Measurements from ENCODE around the gene CGGBP1.

The CGGBP1 gene, protein sequence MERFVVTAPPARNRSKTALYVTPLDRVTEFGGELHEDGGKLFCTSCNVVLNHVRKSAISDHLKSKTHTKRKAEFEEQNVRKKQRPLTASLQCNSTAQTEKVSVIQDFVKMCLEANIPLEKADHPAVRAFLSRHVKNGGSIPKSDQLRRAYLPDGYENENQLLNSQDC

GRCh38 chr3:88058581-88059379 lies at the start of gene CGGBP1, which contains the start of gene ZNF654:
Gene CGGBP1 (minus strand): TSS chr3:88059005. CDS start chr3:88055976, 3,029 bp downstream.
Gene ZNF654 (plus strand): TSS chr3:88059255. CDS start chr3:88059320, 65 bp downstream.
- peak; percentile 93 for DNase-seq

DNA sequence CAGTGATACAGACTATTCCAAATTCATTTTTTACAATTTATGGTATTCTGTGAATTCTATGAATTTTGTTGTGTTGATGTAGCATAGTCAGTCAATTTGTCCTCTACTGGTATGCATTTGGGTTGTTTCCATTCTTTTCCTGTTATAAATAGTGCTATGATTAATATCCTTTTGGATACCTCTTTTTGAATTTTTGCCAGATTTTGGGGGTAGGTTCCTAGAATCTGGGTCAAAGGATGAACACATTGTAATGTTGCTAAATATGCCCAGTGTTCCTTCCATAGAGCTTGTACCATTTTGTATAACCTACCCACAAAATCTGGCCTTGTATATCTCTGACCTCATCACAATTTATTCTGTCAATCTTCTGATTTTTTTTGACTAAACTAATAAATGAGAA lies 46.5 kb upstream of the CGGBP1 start:
- DNase-seq = no peak

- no peak for DNase-seq
Measured at GRCh38 chr3:88101142-88101541, 42.3 kb upstream of the CGGBP1 start.

DNA sequence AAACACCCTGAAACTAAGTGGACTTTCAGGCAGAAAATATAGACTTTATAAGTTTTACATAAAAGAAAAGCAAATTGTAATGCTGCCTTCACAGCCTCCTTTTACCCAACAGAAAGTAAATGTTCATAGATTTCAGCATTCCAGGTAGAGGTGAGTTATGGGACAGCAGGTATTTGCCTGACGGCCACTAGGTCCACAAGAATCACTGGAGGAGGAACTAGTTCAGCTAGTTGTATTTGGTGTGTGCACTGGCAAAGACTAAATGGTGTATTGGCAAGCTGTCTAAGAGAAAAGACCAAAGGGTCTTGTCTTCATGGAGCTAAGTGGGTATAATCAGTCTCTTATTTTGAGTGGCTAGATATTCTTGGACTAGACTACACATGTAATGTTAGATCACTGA lies 34.5 kb upstream of the CGGBP1 start:
- no peak for DNase-seq

DNA sequence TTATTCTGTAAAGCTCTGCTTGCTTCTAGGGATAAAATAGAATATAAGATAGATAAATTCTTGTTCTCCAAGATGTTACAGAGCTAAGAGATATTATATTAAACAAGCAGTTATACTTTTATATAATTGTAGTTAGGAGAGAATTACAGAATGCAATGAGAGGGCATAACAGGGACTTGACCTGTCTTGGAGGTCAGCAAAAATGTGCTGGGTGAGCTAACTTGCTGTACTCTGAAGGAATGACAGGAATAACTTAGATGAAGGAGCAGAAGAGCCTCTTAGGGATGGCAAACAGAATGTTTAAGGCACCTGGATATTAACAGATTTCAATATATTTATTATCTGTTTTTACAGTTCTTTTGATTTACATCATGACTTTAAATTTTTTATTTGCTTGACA lies 33.5 kb upstream of the CGGBP1 start:
- DNase-seq = no peak

DNA sequence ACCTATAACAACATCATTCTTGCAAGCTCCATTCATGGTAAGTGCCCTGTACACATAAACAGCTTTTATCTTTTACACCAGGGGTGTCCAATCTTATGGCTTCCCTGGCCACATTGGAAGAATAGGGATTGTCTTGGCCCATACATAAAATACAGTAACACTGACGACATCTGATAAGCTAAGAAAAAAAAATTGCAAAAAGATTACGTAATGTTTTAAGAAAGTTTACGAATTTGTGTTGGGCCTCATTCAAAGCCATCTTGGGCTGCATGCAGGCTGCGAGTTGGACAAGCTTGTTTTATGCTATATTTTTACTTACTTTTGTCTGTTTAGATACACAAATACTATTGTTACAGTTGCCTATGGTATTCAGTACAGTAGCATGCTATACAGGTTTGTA lies 31.9 kb upstream of the CGGBP1 start:
- DNase-seq = no peak

DNA sequence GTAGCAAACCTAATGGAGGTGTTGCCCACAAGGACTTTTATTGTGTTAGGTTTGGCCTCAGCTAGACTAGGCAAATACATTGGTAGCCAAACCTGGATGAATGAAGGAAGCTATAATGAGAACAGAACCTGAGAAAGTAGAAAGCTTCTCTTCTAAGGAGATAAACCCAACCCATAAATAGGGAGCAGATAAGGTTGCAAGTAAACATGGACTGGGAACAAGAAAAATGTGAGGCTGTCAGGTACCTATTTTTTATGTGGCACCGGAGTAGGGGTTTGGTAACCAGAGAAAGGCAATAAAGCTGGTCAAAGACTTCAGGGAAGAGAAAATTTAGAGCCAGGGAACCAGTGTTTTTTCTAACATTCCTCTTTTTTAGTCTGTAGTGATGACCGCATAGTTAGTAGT lies 25.3 kb upstream of the CGGBP1 start:
- no peak for DNase-seq

GRCh38 chr3:88082854-88083253 lies 24.0 kb upstream of the CGGBP1 start:
- DNase-seq = no peak

- DNase-seq = no peak
Measured at GRCh38 chr3:88078932-88079331, 20.1 kb upstream of the CGGBP1 start.

DNA sequence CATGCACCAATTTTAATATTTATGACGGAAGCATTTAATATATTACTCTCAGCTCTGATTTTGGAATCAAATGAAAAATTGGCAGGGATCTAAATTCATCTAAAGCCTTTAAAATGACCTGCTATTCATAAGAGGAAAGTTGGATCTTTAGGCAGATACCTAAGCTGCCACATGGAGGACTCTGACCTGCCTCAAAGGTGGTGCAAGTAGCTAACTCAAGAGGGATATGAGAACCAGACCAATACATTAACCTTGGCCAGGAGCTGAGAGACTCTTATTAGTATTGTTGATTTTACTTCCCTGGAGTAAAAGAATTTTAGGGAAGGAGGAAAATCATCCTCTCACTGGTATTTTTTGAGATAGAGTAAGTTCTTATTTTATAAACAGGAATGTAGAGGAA lies 17.9 kb upstream of the CGGBP1 start:
- no peak for DNase-seq

DNA sequence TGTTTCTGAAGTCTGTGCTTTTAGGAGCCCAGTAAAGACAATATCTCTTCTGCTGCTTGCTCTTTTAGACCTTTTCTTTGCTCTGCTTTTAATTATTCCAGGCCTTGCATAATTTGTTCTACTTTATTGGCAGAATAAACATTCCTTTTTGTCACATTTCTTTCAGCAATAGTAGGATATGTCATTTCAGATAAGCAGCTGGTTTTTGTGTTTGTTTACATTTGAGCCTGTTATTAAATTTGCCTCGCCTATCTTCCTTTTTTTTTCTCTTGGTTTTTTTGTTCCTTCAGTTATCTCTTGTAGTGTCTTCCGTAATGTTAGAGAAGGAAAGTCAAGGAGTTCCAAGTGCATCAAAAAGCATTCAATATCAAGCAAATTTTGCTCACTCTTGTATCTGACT lies 16.7 kb upstream of the CGGBP1 start:
- DNase-seq = no peak

- DNase-seq = no peak
Measured at GRCh38 chr3:88075072-88075471, 16.3 kb upstream of the CGGBP1 start.

DNA sequence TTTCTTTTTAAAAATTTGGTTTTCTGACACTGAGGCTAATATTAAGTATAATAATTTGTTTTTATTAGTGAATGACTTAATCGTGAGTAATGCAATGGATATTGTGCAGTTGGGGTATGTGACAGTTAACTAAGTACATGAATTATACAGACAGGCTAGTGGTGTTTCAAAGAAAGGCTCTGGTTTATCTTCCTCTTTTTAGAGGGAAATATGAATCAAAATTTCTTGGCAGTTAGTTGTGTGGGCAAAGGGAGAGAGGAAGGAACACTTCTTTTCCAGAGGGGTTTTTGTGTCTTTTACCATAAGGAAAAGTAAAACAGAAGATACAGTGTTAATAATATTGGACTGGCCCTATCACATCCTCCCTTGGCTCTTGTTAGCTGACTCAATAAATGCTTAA lies 2.9 kb upstream of the CGGBP1 start:
- no peak for DNase-seq

DNA sequence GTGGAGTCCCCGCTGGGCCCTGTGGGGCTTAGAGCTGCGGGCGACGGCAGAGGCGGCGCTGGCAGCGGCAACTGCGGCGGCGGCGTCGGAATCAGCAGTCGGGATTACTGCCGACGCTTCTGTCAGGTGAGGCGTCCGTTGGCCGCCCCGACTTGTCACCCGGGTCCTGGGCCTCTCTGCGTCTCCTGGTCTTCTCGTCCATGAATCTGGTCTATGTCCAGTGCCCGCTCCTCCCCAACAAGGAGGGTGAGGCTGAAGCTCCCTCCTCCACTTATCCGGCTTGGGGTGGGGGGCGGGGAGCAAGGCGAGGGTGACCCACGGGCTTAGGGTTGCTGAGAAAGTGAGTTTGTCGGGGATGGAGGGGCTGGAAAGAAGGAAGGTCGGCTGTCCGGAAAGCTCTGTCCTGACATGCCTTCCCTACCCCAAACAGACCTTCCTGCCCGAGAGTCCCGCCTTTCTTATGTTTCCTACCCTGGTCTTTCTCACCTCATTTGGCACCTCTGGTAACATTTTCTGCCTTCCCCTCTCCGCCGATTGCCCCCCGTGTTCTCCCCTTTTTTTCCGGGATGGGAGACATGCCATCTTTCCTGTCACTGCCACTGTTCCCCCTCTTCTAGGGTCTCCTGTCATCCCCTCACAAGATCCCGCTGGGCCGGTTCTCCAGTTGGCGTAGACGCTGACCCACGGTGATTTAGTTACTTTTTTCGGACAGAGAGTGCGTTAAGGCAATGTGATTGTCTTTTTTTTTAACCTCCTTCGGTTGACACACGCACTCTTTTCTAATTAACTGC lies 770 bp upstream of the CGGBP1 start:
- DNase-seq = peak; percentile 63

GRCh38 chr3:88058306-88058580 lies 562 bp downstream of the CGGBP1 start:
- no peak for DNase-seq

- peak; percentile 2 for DNase-seq
Measured at GRCh38 chr3:88057630-88058305, 1.0 kb downstream of the CGGBP1 start.

DNA sequence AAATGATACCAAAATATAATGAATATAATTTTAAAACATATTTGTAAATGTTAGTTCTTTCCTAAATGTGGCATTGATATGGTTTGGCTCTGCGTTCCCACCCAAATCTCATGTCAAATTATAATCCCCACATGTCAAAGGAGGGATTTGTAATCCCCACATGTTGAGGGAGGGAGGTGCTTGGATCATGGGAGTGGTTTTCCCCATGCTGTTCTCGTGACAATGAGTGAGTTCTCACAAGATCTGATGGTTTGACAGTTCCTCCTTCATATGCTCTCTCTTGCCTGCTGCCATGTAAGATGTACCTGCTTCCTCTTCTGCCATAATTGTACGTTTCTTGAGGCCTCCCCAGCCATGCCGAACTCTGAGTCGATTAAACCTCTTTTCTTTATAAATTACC lies 12.0 kb downstream of the CGGBP1 start:
- no peak for DNase-seq

GRCh38 chr3:88044411-88044810 lies 14.4 kb downstream of the CGGBP1 start:
- DNase-seq = no peak

- DNase-seq = peak; percentile 0
Measured at GRCh38 chr3:88041005-88041404, 17.8 kb downstream of the CGGBP1 start.

DNA sequence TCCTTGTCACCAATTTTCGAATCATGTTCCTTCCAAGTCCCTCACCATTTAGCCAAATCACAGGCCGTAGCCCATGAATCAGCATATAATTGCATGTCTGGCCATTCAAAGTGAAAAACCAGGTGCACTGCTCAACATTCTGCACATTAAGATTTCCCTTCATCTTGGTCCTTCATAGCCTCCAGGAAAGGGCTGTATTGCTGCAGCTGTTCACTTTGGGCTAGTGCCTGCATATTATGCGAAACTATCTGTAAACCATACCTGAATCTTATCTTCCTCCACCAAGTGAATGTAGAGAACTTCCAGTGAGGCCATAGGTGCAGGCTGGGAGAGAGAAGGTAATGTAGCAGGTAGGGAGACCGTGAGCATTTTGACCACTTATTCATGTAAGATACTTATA lies 18.3 kb downstream of the CGGBP1 start:
- no peak for DNase-seq

GRCh38 chr3:88038566-88038965 lies 20.2 kb downstream of the CGGBP1 start:
- no peak for DNase-seq

DNA sequence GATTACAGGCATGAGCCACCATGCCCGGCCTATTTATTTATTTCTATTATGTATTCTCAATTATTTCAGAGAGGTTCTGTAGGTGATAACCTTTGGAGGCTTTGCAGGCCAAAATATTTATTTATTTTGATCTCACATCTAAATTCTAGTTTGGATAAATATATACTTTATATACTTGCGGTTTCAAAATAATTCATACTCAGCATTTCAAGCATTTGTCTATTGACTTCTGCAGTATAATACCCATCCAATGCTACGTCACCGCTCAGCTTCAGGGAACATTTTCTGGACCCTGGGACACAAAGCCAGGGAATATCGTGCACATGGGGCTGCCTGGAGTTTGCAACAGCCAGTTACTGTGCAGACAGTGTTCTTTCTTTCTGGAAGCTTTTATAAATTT lies 22.6 kb downstream of the CGGBP1 start:
- DNase-seq = no peak

DNA sequence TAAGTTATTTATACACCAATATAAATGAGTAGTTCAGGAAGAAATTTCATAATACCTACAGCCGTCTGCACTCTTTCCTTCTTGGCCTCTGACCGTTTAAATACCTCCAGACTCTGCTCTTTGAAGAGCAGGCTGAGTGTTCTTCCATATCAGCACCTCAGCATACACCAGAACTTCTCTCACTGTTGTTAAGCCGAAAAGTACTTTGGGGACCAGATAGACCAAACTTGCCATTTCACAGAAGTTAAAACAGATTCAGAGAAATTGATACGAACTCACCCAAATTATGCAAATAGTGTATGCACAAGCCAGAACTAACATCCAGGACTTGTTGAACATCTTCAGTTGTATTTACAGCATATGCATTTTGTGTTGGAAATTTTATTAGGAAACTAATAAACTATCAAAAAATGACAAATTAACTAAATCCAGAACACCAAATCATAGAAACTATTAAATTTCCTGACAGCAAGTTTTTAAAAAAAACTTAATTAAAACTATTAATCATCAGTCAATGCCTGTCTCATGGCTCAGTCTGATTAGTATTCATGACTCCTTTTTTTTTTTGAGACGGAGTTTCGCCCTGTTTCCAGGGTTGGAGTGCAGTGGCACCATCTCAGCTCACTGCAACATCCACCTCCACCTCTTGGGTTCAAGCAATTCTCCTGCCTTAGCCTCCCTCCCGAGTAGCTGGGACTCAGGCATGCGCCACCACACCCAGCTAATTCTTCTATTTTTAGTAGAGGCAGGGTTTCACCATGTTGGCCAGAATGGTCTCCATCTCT lies 24.1 kb downstream of the CGGBP1 start:
- DNase-seq = no peak

All from DMS53 (cell line).